ENCODE measurements around the gene MAFF. TPM values are rescaled to one million over a fixed set of nuclear protein-coding genes. Genes with fewer than 3 reads are reported as not detected.

The MAFF gene
- total and polyA plus RNA-seq, 9 of the 15 experiments (the other 6 are each of a cell fraction or from before 2014, with no cell fraction given), result 0.51 to 8.0 (median 5.4) TPM

DNA sequence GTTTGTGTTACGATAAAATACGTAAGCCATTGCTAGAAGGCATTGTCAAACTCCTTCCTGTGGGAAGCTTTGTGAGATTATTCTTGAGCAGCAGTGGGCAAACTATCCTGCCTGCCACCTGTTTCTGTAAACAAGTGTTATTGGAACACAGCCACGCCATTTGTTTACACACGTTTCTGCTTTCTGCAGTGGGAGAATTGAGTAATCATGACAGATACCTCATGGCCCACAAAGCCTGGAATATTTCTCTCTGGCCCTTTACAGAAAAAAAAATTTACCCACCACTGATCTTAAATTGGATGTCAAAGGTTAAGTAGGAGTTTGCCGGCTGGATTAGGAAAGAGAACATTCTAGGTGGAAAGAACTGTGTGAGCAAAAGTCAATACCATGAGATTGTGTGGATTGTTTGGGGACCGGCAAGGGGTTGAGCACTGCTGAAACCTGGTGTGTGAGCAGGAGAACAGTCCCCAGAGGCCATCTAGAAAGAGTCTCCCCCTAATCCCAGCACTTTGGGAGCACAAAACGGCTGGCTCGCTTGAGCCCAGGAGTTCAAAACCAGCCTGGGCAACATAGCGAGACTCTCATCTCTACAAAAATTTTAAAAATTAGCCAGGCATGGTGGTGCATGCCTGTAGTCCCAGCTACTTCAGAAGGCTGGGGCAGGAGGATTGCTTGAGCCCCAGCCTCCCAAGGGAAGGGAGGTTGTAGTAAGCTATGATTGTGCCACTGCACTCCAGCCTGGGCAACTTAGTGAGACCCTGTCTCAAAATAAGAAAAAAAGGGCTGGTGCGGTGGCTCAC lies 14.2 kb upstream of the MAFF start:
- Histone ChIP-seq H4K20me1 (replicated peaks; ENCODE audit: control insufficient read depth, insufficient read depth, low read length) (no peaks in the 10 kb centered on the region), H3K9me1 (ENCODE audit: control insufficient read depth, insufficient read depth, low read length) (no peaks in the 10 kb centered on the region), H3K4me3 (no peak overlapping the region), H3K4me2 (ENCODE audit: insufficient read depth, low read length) (no peak overlapping the region), H2AFZ (ENCODE audit: low read depth, low read length) (peak overlapping the region; percentile 68), H3K9me3 (replicated peaks; ENCODE audit: control insufficient read depth, insufficient read depth, low read depth, low read length) (no peaks in the 10 kb centered on the region), H3K9ac (ENCODE audit: insufficient read depth in 1 of 2, low read depth in 2 of 2, low read length in 2 of 2) (no peak overlapping the region), H3K27ac (ENCODE audit: extremely low read depth, low read depth, low read length) (no peak overlapping the region), H3K27me3 (ENCODE audit: control insufficient read depth in 2 of 2, insufficient read depth in 2 of 2, low read length in 2 of 2) (no peaks in the 10 kb centered on the region), H3K36me3 (ENCODE audit: control insufficient read depth, insufficient read depth, low read length) (no peaks in the 10 kb centered on the region), H3K4me1 (replicated peaks in 1 of 2; ENCODE audit: control insufficient read depth in 2 of 2, insufficient read depth in 2 of 2, low read length in 2 of 2) (peaks cover 12 to 17% of the 10 kb centered on the region in 2 experiments; a peak in 3 of 5 replicates), H3K79me2 (ENCODE audit: control insufficient read depth, insufficient read depth, low read length) (no peaks in the 10 kb centered on the region)
- POLR2A ChIA-PET, result interaction anchor here (0.7 to 1.3 kb wide), 4 partner anchors 9 to 153 kb away, joined by 3 read pairs; partner anchors contain the start of gene MAFF
- CTCF ChIA-PET (ENCODE audit: low intra/inter-chr PET ratio), result no interaction called here
- no peak for DNase-seq (ENCODE audit: extremely low read depth in 1 of 4, low spot score in 3 of 4)
- no peak for FAIRE-seq
- 65% methylated on average over 10 of the region's 10 CpGs for WGBS (ENCODE audit: insufficient coverage, low coverage, missing lambda C conversion rate)
- no TSS peak for BruUV-seq (replicated peaks)
- intact Hi-C loops (cut with micrococcal nuclease) (no loop called here), in situ Hi-C loops (cut with MboI) (no loop called here)
- TF ChIP-seq ZNF121 (CRISPR knock-in tag; conservative IDR thresholded peaks at IDR 0.05), result peak; percentile 34; the same call in 1 of the 2 replicates
- TF ChIP-seq ARHGAP35 (IDR thresholded peaks at IDR 0.05; ENCODE audit: partially characterized antibody), result no peak
- no peak for ATAC-seq

DNA sequence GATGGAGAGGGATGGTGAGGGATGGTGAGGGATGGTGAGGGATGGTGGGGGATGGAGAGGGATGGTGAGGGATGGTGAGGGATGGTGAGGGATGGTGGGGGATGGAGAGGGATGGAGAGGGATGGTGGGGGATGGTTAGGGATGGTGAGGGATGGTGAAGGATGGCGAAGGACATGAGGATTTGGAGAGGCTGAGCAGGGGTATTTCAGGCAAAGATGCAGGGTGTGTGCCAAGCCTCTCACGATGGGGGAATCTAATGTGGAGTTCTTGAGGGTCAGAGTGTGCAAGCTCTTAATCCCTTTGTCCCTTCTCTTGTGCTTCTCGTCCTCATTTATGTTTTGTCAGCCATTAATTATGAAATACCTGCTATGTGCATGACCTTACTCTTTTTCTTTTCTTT lies 12.7 kb upstream of the MAFF start:
- no peaks in the 10 kb centered on the region for H3K9me1 ChIP-seq (ENCODE audit: control insufficient read depth, insufficient read depth, low read length)
- 20% methylated on average over 1 of the region's 3 CpGs for WGBS (ENCODE audit: insufficient coverage, low coverage, missing lambda C conversion rate)
- CTCF ChIA-PET (ENCODE audit: low intra/inter-chr PET ratio), result no interaction called here
- intact Hi-C loops (cut with micrococcal nuclease), result no loop called here
- ATAC-seq (no peak), FAIRE-seq (no peak), DNase-seq (ENCODE audit: extremely low read depth in 1 of 4, low spot score in 3 of 4) (no peak)
- TF ChIP-seq PHB2 (IDR thresholded peaks at IDR 0.05; ENCODE audit: low read depth) (no peak), ZC3H8 (IDR thresholded peaks at IDR 0.05) (no peak), ARID2 (IDR thresholded peaks at IDR 0.05) (no peak), ZKSCAN8 (CRISPR knock-in tag; IDR thresholded peaks at IDR 0.05) (no peak)
- peaks cover 8 to 14% of the 10 kb centered on the region in 2 experiments; a peak in 3 of 5 replicates for H3K4me1 ChIP-seq (replicated peaks in 1 of 2; ENCODE audit: control insufficient read depth in 2 of 2, insufficient read depth in 2 of 2, low read length in 2 of 2)
- in situ Hi-C loops (cut with MboI), result no loop called here
- POLR2A ChIA-PET, result interaction anchor here (1.3 kb wide), 1 partner anchor 8 kb away, joined by 3 read pairs; no protein-coding TSS in a partner anchor
- no peaks in the 10 kb centered on the region for H4K20me1 ChIP-seq (replicated peaks; ENCODE audit: control insufficient read depth, insufficient read depth, low read length)
- no peak overlapping the region for H3K4me2 ChIP-seq (ENCODE audit: insufficient read depth, low read length)
- H3K9me3 ChIP-seq (replicated peaks; ENCODE audit: control insufficient read depth, insufficient read depth, low read depth, low read length), result no peaks in the 10 kb centered on the region
- no peaks in the 10 kb centered on the region for H3K36me3 ChIP-seq (ENCODE audit: control insufficient read depth, insufficient read depth, low read length)
- no peaks in the 10 kb centered on the region for H3K79me2 ChIP-seq (ENCODE audit: control insufficient read depth, insufficient read depth, low read length)
- no peaks in the 10 kb centered on the region for H3K27me3 ChIP-seq (ENCODE audit: control insufficient read depth in 2 of 2, insufficient read depth in 2 of 2, low read length in 2 of 2)
- BruUV-seq (replicated peaks), result no TSS peak
- no peak overlapping the region for H3K9ac ChIP-seq (ENCODE audit: insufficient read depth in 1 of 2, low read depth in 2 of 2, low read length in 2 of 2)
- no peak overlapping the region for H3K27ac ChIP-seq (ENCODE audit: extremely low read depth, low read depth, low read length)
- no peak overlapping the region for H2AFZ ChIP-seq (ENCODE audit: low read depth, low read length)
- no peak overlapping the region for H3K4me3 ChIP-seq
